ENCODE results near the gene RARS2.
"Not testable (repeated sequence)": the region's sequence is repeated elsewhere in the genome, so short reads cannot be mapped to it uniquely, and the experiment has no call there.

Gene RARS2

GRCh38 chr6:87623248-87623647 is 33.5 kb upstream of the RARS2 start:
- H2BK5ac ChIP-seq (ENCODE audit: low read depth, low read length, poor library complexity): no peak overlapping the region
- H3K4me1 ChIP-seq (ENCODE audit: control insufficient read depth in 1 of 2, insufficient read depth in 2 of 2, low read length in 2 of 2): no peaks in the 10 kb centered on the region
- no CpG with 5 or more reads among the region's 3 CpGs for WGBS (ENCODE audit: extremely low coverage, insufficient coverage, insufficient read length)
- H2BK120ac ChIP-seq (ENCODE audit: insufficient read depth, low read length, poor library complexity): no peak overlapping the region
- H2AK5ac ChIP-seq (ENCODE audit: low read length): no peak overlapping the region
- no peak overlapping the region for H3K9ac ChIP-seq (ENCODE audit: low read length)
- no peak overlapping the region for H4K12ac ChIP-seq (ENCODE audit: low read depth, low read length)
- H4K8ac ChIP-seq (ENCODE audit: low read depth, low read length): no peak overlapping the region
- no peaks in the 10 kb centered on the region for H3K9me3 ChIP-seq (ENCODE audit: insufficient read depth, low read depth, low read length)
- H3K18ac ChIP-seq (ENCODE audit: low read length): no peak overlapping the region
- H3K4ac ChIP-seq (ENCODE audit: low read depth, low read length): no peak overlapping the region
- no peak overlapping the region for H2BK12ac ChIP-seq (ENCODE audit: low read length)
- H3K4me2 ChIP-seq (ENCODE audit: low read length): no peak overlapping the region
- H3K14ac ChIP-seq (ENCODE audit: low read length): no peak overlapping the region
- H2AFZ ChIP-seq (ENCODE audit: insufficient read depth, low read length, poor library complexity): no peak overlapping the region
- H3K27me3 ChIP-seq (ENCODE audit: insufficient read depth, low read length): no peaks in the 10 kb centered on the region
- H3K4me3 ChIP-seq (ENCODE audit: low read depth, low read length): no peak overlapping the region
- H3K23ac ChIP-seq (ENCODE audit: low read length): no peak overlapping the region
- H3K79me2 ChIP-seq (ENCODE audit: control insufficient read depth, insufficient read depth, low read length, poor library complexity): no peaks in the 10 kb centered on the region
- H3K36me3 ChIP-seq (ENCODE audit: control insufficient read depth in 1 of 2, insufficient read depth in 2 of 2, low read length in 2 of 2): peaks cover 1 to 6% of the 10 kb centered on the region in 2 experiments
- no peak overlapping the region for H3K27ac ChIP-seq (ENCODE audit: low read depth, low read length)
- no peak overlapping the region for H4K91ac ChIP-seq (ENCODE audit: low read depth, low read length)
- peak; percentile 2 to 67 for DNase-seq
- H3K79me1 ChIP-seq (ENCODE audit: low read length): no peaks in the 10 kb centered on the region

- WGBS (ENCODE audit: extremely low coverage, insufficient coverage, insufficient read length): no CpG with 5 or more reads among the region's 3 CpGs
These were observed 28.7 kb upstream of the RARS2 start for GRCh38 chr6:87618531-87618930.

GRCh38 chr6:87617405-87617804 is 27.6 kb upstream of the RARS2 start:
- Histone ChIP-seq H3K36me3 (ENCODE audit: control insufficient read depth in 1 of 2, insufficient read depth in 2 of 2, low read length in 2 of 2) (peaks cover 11 to 20% of the 10 kb centered on the region in 2 experiments), H3K79me1 (ENCODE audit: low read length) (no peaks in the 10 kb centered on the region)
- WGBS (ENCODE audit: extremely low coverage, insufficient coverage, insufficient read length): no CpG with 5 or more reads among the region's 4 CpGs

More at GRCh38 chr6:87618531-87618930, 28.7 kb upstream of the RARS2 start:
- H3K36me3 ChIP-seq (ENCODE audit: control insufficient read depth in 1 of 2, insufficient read depth in 2 of 2, low read length in 2 of 2): peaks cover 7 to 14% of the 10 kb centered on the region in 2 experiments
- H3K9me3 ChIP-seq (ENCODE audit: insufficient read depth, low read depth, low read length): peaks cover 2% of the 10 kb centered on the region
- no peak overlapping the region for H2BK120ac ChIP-seq (ENCODE audit: insufficient read depth, low read length, poor library complexity)
- no peak overlapping the region for H3K23ac ChIP-seq (ENCODE audit: low read length)
- no peak overlapping the region for H2BK12ac ChIP-seq (ENCODE audit: low read length)
- no peak overlapping the region for H3K4me2 ChIP-seq (ENCODE audit: low read length)
- no peak overlapping the region for H4K8ac ChIP-seq (ENCODE audit: low read depth, low read length)
- H3K9ac ChIP-seq (ENCODE audit: low read length): no peak overlapping the region
- no peaks in the 10 kb centered on the region for H3K79me1 ChIP-seq (ENCODE audit: low read length)
- no peak overlapping the region for H4K12ac ChIP-seq (ENCODE audit: low read depth, low read length)
- H3K27ac ChIP-seq (ENCODE audit: low read depth, low read length): no peak overlapping the region
- H3K27me3 ChIP-seq (ENCODE audit: insufficient read depth, low read length): no peaks in the 10 kb centered on the region
- no peak overlapping the region for H4K91ac ChIP-seq (ENCODE audit: low read depth, low read length)
- H3K14ac ChIP-seq (ENCODE audit: low read length): no peak overlapping the region
- H2AFZ ChIP-seq (ENCODE audit: insufficient read depth, low read length, poor library complexity): no peak overlapping the region
- no peak for DNase-seq
- H2AK5ac ChIP-seq (ENCODE audit: low read length): no peak overlapping the region
- no peak overlapping the region for H3K4me3 ChIP-seq (ENCODE audit: low read depth, low read length)
- H2BK5ac ChIP-seq (ENCODE audit: low read depth, low read length, poor library complexity): no peak overlapping the region
- no peak overlapping the region for H3K18ac ChIP-seq (ENCODE audit: low read length)
- no peak overlapping the region for H3K4ac ChIP-seq (ENCODE audit: low read depth, low read length)
- no peaks in the 10 kb centered on the region for H3K4me1 ChIP-seq (ENCODE audit: control insufficient read depth in 1 of 2, insufficient read depth in 2 of 2, low read length in 2 of 2)
- H3K79me2 ChIP-seq (ENCODE audit: control insufficient read depth, insufficient read depth, low read length, poor library complexity): no peaks in the 10 kb centered on the region

GRCh38 chr6:87613018-87613417 is 23.2 kb upstream of the RARS2 start:
- DNase-seq; H4K12ac ChIP-seq (ENCODE audit: low read depth, low read length); H3K27me3 ChIP-seq (ENCODE audit: insufficient read depth, low read length); H4K8ac ChIP-seq (ENCODE audit: low read depth, low read length); H3K4me3 ChIP-seq (ENCODE audit: low read depth, low read length); H2BK12ac ChIP-seq (ENCODE audit: low read length); H2AFZ ChIP-seq (ENCODE audit: insufficient read depth, low read length, poor library complexity); H3K9ac ChIP-seq (ENCODE audit: low read length); H2BK5ac ChIP-seq (ENCODE audit: low read depth, low read length, poor library complexity); H3K4me2 ChIP-seq (ENCODE audit: low read length); H3K79me2 ChIP-seq (ENCODE audit: control insufficient read depth, insufficient read depth, low read length, poor library complexity); H3K4ac ChIP-seq (ENCODE audit: low read depth, low read length); H2AK5ac ChIP-seq (ENCODE audit: low read length); H4K91ac ChIP-seq (ENCODE audit: low read depth, low read length); H3K27ac ChIP-seq (ENCODE audit: low read depth, low read length); H3K14ac ChIP-seq (ENCODE audit: low read length); H2BK120ac ChIP-seq (ENCODE audit: insufficient read depth, low read length, poor library complexity); H3K9me3 ChIP-seq (ENCODE audit: insufficient read depth, low read depth, low read length); H3K18ac ChIP-seq (ENCODE audit: low read length); H3K23ac ChIP-seq (ENCODE audit: low read length); H3K4me1 ChIP-seq (ENCODE audit: control insufficient read depth in 1 of 2, insufficient read depth in 2 of 2, low read length in 2 of 2); H3K79me1 ChIP-seq (ENCODE audit: low read length): not testable (repeated sequence)
- peaks cover 19 to 21% of the 10 kb centered on the region in 2 experiments for H3K36me3 ChIP-seq (ENCODE audit: control insufficient read depth in 1 of 2, insufficient read depth in 2 of 2, low read length in 2 of 2)
- WGBS (ENCODE audit: extremely low coverage, insufficient coverage, insufficient read length): no CpG with 5 or more reads among the region's 2 CpGs

More at GRCh38 chr6:87617405-87617804, 27.6 kb upstream of the RARS2 start:
- Histone ChIP-seq H3K9ac (ENCODE audit: low read length) (no peak overlapping the region), H3K27ac (ENCODE audit: low read depth, low read length) (no peak overlapping the region), H3K79me2 (ENCODE audit: control insufficient read depth, insufficient read depth, low read length, poor library complexity) (no peaks in the 10 kb centered on the region), H4K12ac (ENCODE audit: low read depth, low read length) (no peak overlapping the region), H2BK12ac (ENCODE audit: low read length) (no peak overlapping the region), H3K14ac (ENCODE audit: low read length) (no peak overlapping the region), H3K18ac (ENCODE audit: low read length) (no peak overlapping the region), H3K23ac (ENCODE audit: low read length) (no peak overlapping the region), H3K4me2 (ENCODE audit: low read length) (no peak overlapping the region), H4K8ac (ENCODE audit: low read depth, low read length) (no peak overlapping the region), H3K4me3 (ENCODE audit: low read depth, low read length) (no peak overlapping the region), H4K91ac (ENCODE audit: low read depth, low read length) (no peak overlapping the region), H2AK5ac (ENCODE audit: low read length) (no peak overlapping the region), H3K27me3 (ENCODE audit: insufficient read depth, low read length) (no peaks in the 10 kb centered on the region), H3K4ac (ENCODE audit: low read depth, low read length) (no peak overlapping the region), H2BK120ac (ENCODE audit: insufficient read depth, low read length, poor library complexity) (no peak overlapping the region), H3K4me1 (ENCODE audit: control insufficient read depth in 1 of 2, insufficient read depth in 2 of 2, low read length in 2 of 2) (no peaks in the 10 kb centered on the region), H3K9me3 (ENCODE audit: insufficient read depth, low read depth, low read length) (peaks cover 2% of the 10 kb centered on the region), H2AFZ (ENCODE audit: insufficient read depth, low read length, poor library complexity) (no peak overlapping the region), H2BK5ac (ENCODE audit: low read depth, low read length, poor library complexity) (no peak overlapping the region)
- DNase-seq: no peak

Data from trophoblast cell (in vitro differentiated cells and primary cell).